SK-N-SH treated with all-trans-retinoic acid at 6 μM for 48 hours (cell line): ENCODE results near the gene RAMP3.

Experiments
- ATAC-seq: fragments of 200-7000 bp; cut with Tn5 transposase; 3 replicates; pipeline ENCODE4 v1.9.1; 2020; ENCODE audit warnings: mild to moderate bottlenecking, moderate library complexity
- ARNTL ChIP-seq: fragments of 450-650 bp; formaldehyde crosslinking; IDR thresholded peaks from 2 replicates; pipeline ENCODE4 v1.5.0; 2020; ENCODE audit warnings: low read depth, mild to moderate bottlenecking, moderate library complexity, borderline replicate concordance
- BACH2 ChIP-seq: fragments of 250-450 bp; sonication (Bioruptor Pico); IDR thresholded peaks from 2 replicates; pipeline ENCODE4 v1.9.0; 2021; ENCODE audit warnings: mild to moderate bottlenecking, borderline replicate concordance
- CREB5 ChIP-seq: fragments of 250-450 bp; sonication (Bioruptor Pico); IDR thresholded peaks from 2 replicates; pipeline ENCODE4 v1.5.1; 2020; ENCODE audit warnings: low read depth, mild to moderate bottlenecking, moderate library complexity
- CSDC2 ChIP-seq: fragments of 250-450 bp; sonication (Bioruptor Pico); IDR thresholded peaks from 2 replicates; pipeline ENCODE4 v1.5.0; 2020; ENCODE audit warnings: mild to moderate bottlenecking, moderate library complexity
- ESRRG ChIP-seq: fragments of 250-450 bp; sonication (Bioruptor Pico); IDR thresholded peaks from 2 replicates; pipeline ENCODE4 v1.6.1; 2021; ENCODE audit warnings: mild to moderate bottlenecking
- GLIS3 ChIP-seq: fragments of 250-450 bp; sonication (Bioruptor Pico); IDR thresholded peaks from 2 replicates; pipeline ENCODE4 v1.5.0; 2020; ENCODE audit warnings: mild to moderate bottlenecking, moderate library complexity
- ISL1 ChIP-seq: fragments of 250-450 bp; sonication (Bioruptor Pico); IDR thresholded peaks from 2 replicates; pipeline ENCODE4 v2.1.2; 2022; ENCODE audit warnings: mild to moderate bottlenecking, moderate library complexity
- OSR1 ChIP-seq: fragments of 250-450 bp; sonication (Bioruptor Pico); IDR thresholded peaks from 2 replicates; pipeline ENCODE4 v1.8.0; 2022; ENCODE audit warnings: moderate library complexity, mild to moderate bottlenecking, inconsistent platforms
- PPARA ChIP-seq: fragments of 250-450 bp; sonication (Bioruptor Pico); IDR thresholded peaks from 2 replicates; pipeline ENCODE4 v1.5.0; 2020; ENCODE audit warnings: mild to moderate bottlenecking, borderline replicate concordance
- RARB ChIP-seq: fragments of 250-450 bp; sonication (Bioruptor Pico); IDR thresholded peaks from 2 replicates; pipeline ENCODE4 v1.8.0; 2021; ENCODE audit warnings: mild to moderate bottlenecking, moderate library complexity
- SNAI2 ChIP-seq: fragments of 250-450 bp; sonication (Bioruptor Pico); IDR thresholded peaks from 2 replicates; pipeline ENCODE4 v1.5.0; 2020; ENCODE audit warnings: mild to moderate bottlenecking, moderate library complexity
- TCF4 ChIP-seq: fragments of 250-450 bp; sonication (Bioruptor Pico); IDR thresholded peaks from 2 replicates; pipeline ENCODE4 v1.8.0; 2021; ENCODE audit warnings: mild to moderate bottlenecking, moderate library complexity, borderline replicate concordance
- TOX ChIP-seq: fragments of 250-450 bp; sonication (Bioruptor Pico); IDR thresholded peaks from 2 replicates; pipeline ENCODE4 v1.8.0; 2021; ENCODE audit warnings: mild to moderate bottlenecking, moderate library complexity, borderline replicate concordance
- ZC3H10 ChIP-seq: fragments of 250-450 bp; sonication (Bioruptor Pico); IDR thresholded peaks from 2 replicates; pipeline ENCODE4 v1.5.1; 2021; ENCODE audit warnings: mild to moderate bottlenecking, moderate library complexity
- ZFP3 ChIP-seq: fragments of 250-450 bp; sonication (Bioruptor Pico); IDR thresholded peaks from 2 replicates; pipeline ENCODE4 v1.5.0; 2020; ENCODE audit warnings: mild to moderate bottlenecking, moderate library complexity
- ZFP30 ChIP-seq: fragments of 450-650 bp; formaldehyde crosslinking; IDR thresholded peaks from 2 replicates; pipeline ENCODE4 v1.5.0; 2022; ENCODE audit warnings: mild to moderate bottlenecking, moderate library complexity
- ZNF565 ChIP-seq: fragments of 450-650 bp; formaldehyde crosslinking; conservative IDR thresholded peaks from 2 replicates; pipeline ENCODE4 v1.5.0; 2020; ENCODE audit warnings: low read depth, mild to moderate bottlenecking, moderate library complexity
- ZNF70 ChIP-seq: fragments of 450-650 bp; formaldehyde crosslinking; IDR thresholded peaks from 2 replicates; pipeline ENCODE4 v1.5.0; 2020; ENCODE audit warnings: mild to moderate bottlenecking, moderate library complexity
- ZNF8 ChIP-seq: fragments of 450-650 bp; formaldehyde crosslinking; IDR thresholded peaks from 2 replicates; pipeline ENCODE4 v1.5.0; 2020; ENCODE audit warnings: mild to moderate bottlenecking, moderate library complexity
- TF ChIP-seq, protein P1 (sequence below): fragments of 250-450 bp; sonication (Bioruptor Pico); IDR thresholded peaks from 2 replicates; pipeline ENCODE4 v1.8.0; 2020; ENCODE audit warnings: mild to moderate bottlenecking, moderate library complexity, borderline replicate concordance
- TF ChIP-seq, protein P2 (sequence below): fragments of 250-450 bp; sonication (Bioruptor Pico); IDR thresholded peaks from 2 replicates; pipeline ENCODE4 v1.8.0; 2021; ENCODE audit warnings: low read depth, mild to moderate bottlenecking, moderate library complexity, borderline replicate concordance
- TF ChIP-seq, protein P3 (sequence below): fragments of 250-450 bp; sonication (Bioruptor Pico); IDR thresholded peaks from 2 replicates; pipeline ENCODE4 v1.5.0; 2020; ENCODE audit warnings: mild to moderate bottlenecking, moderate library complexity

RAMP3 gene

GRCh38 chr7:45126201-45126600 lies 31.4 kb upstream of the RAMP3 start:
- no peak for TF ChIP-seq ZNF70
- no peak for TF ChIP-seq TCF4 (CRISPR knock-in tag)
- TF ChIP-seq SNAI2 (CRISPR knock-in tag), result no peak
- TF ChIP-seq ARNTL (CRISPR knock-in tag), result no peak
- TF ChIP-seq ISL1, result no peak
- TF ChIP-seq ZFP3 (CRISPR knock-in tag), result no peak
- no peak for TF ChIP-seq ZNF8 (CRISPR knock-in tag)
- no peak for TF ChIP-seq ZNF565 (CRISPR knock-in tag)
- no peak for TF ChIP-seq GLIS3
- no peak for TF ChIP-seq OSR1 (CRISPR knock-in tag)
- TF ChIP-seq ZC3H10 (CRISPR knock-in tag), result no peak
- TF ChIP-seq CREB5 (CRISPR knock-in tag), result no peak
- TF ChIP-seq RARB, result no peak
- TF ChIP-seq, protein P1, sequence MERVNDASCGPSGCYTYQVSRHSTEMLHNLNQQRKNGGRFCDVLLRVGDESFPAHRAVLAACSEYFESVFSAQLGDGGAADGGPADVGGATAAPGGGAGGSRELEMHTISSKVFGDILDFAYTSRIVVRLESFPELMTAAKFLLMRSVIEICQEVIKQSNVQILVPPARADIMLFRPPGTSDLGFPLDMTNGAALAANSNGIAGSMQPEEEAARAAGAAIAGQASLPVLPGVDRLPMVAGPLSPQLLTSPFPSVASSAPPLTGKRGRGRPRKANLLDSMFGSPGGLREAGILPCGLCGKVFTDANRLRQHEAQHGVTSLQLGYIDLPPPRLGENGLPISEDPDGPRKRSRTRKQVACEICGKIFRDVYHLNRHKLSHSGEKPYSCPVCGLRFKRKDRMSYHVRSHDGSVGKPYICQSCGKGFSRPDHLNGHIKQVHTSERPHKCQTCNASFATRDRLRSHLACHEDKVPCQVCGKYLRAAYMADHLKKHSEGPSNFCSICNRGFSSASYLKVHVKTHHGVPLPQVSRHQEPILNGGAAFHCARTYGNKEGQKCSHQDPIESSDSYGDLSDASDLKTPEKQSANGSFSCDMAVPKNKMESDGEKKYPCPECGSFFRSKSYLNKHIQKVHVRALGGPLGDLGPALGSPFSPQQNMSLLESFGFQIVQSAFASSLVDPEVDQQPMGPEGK, result no peak
- no peak for TF ChIP-seq PPARA (CRISPR knock-in tag)
- no peak for TF ChIP-seq CSDC2 (CRISPR knock-in tag)
- TF ChIP-seq TOX, result no peak
- TF ChIP-seq ESRRG (CRISPR knock-in tag), result no peak
- TF ChIP-seq ZFP30, result no peak
- TF ChIP-seq BACH2, result no peak
- TF ChIP-seq, all 23 proteins: peak for 0
- no peak for ATAC-seq

- ATAC-seq, result no peak
- TF ChIP-seq ESRRG (CRISPR knock-in tag) (no peak), CREB5 (CRISPR knock-in tag) (no peak), OSR1 (CRISPR knock-in tag) (no peak), ZNF70 (no peak), ZC3H10 (CRISPR knock-in tag) (no peak), BACH2 (no peak), RARB (no peak), ZNF565 (CRISPR knock-in tag) (no peak), ZFP3 (CRISPR knock-in tag) (no peak), ISL1 (no peak)
- TF ChIP-seq, protein P1, result no peak
- TF ChIP-seq, protein P2, sequence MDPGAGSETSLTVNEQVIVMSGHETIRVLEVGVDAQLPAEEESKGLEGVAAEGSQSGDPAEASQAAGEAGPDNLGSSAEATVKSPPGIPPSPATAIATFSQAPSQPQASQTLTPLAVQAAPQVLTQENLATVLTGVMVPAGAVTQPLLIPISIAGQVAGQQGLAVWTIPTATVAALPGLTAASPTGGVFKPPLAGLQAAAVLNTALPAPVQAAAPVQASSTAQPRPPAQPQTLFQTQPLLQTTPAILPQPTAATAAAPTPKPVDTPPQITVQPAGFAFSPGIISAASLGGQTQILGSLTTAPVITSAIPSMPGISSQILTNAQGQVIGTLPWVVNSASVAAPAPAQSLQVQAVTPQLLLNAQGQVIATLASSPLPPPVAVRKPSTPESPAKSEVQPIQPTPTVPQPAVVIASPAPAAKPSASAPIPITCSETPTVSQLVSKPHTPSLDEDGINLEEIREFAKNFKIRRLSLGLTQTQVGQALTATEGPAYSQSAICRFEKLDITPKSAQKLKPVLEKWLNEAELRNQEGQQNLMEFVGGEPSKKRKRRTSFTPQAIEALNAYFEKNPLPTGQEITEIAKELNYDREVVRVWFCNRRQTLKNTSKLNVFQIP (CRISPR knock-in tag), result no peak
- TF ChIP-seq, protein P3, sequence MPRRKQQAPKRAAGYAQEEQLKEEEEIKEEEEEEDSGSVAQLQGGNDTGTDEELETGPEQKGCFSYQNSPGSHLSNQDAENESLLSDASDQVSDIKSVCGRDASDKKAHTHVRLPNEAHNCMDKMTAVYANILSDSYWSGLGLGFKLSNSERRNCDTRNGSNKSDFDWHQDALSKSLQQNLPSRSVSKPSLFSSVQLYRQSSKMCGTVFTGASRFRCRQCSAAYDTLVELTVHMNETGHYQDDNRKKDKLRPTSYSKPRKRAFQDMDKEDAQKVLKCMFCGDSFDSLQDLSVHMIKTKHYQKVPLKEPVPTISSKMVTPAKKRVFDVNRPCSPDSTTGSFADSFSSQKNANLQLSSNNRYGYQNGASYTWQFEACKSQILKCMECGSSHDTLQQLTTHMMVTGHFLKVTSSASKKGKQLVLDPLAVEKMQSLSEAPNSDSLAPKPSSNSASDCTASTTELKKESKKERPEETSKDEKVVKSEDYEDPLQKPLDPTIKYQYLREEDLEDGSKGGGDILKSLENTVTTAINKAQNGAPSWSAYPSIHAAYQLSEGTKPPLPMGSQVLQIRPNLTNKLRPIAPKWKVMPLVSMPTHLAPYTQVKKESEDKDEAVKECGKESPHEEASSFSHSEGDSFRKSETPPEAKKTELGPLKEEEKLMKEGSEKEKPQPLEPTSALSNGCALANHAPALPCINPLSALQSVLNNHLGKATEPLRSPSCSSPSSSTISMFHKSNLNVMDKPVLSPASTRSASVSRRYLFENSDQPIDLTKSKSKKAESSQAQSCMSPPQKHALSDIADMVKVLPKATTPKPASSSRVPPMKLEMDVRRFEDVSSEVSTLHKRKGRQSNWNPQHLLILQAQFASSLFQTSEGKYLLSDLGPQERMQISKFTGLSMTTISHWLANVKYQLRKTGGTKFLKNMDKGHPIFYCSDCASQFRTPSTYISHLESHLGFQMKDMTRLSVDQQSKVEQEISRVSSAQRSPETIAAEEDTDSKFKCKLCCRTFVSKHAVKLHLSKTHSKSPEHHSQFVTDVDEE, result no peak
Observed at GRCh38 chr7:45126920-45127319, 30.7 kb upstream of the RAMP3 start.
